Measurements from ENCODE around the gene CPLANE2. TPM values are rescaled to one million over a fixed set of nuclear protein-coding genes. Genes with fewer than 3 reads are reported as not detected.

CPLANE2 gene
- total and polyA plus RNA-seq, 2 donors from 2014 or later, result 7.9 to 9.4 TPM

DNA sequence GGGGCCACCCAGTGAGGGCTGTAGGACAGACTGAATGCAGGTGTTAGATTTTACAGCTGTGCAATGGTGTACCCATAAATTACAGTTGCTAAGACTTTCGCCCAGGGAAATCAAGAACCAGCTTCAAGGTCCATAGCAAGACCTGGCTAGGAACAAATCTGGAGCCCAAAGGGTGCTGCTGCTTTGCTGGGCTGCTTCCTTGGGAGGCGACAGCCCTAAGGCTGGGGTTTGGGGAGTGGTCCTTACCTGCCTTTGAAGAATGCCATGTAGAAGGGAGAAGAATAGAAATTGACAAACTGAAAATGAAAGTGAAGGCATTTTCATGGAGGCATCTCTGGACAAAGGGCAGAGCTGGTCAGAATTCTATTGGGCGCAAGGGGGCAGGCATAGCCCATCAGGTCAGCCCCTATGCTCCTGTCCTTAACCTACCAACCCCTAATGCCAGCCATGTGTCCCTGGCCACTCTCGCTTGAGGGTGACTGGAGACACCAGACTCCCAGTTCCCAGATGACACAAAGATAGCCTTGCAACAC is 16.9 kb downstream of the CPLANE2 start:
- Histone ChIP-seq H3K36me3 (ENCODE audit: control insufficient read depth in 2 of 3, insufficient read depth in 3 of 3, low read length in 3 of 3) (no peaks in the 10 kb centered on the region), H3K9me3 (ENCODE audit: control insufficient read depth in 2 of 3, insufficient read depth in 1 of 3, low read length in 3 of 3) (no peaks in the 10 kb centered on the region), H3K4me1 (ENCODE audit: control insufficient read depth in 2 of 3, insufficient read depth in 2 of 3, low read depth in 1 of 3, low read length in 3 of 3) (peaks cover 0 to 9% (median 0%) of the 10 kb centered on the region in 3 donors), H3K4me3 (ENCODE audit: low read length in 3 of 3) (no peak overlapping the region), H3K27me3 (ENCODE audit: control insufficient read depth, insufficient read depth, low read length) (no peaks in the 10 kb centered on the region), H3K27ac (ENCODE audit: low read depth in 2 of 2, low read length in 2 of 2) (no peak overlapping the region), H3K9ac (ENCODE audit: low read length in 3 of 3) (no peak overlapping the region)
- DNase-seq (no peak), FAIRE-seq (no peak)
- intact Hi-C loops (cut with DNase I), result no loop called here
- no peak for TF ChIP-seq CTCF (IDR thresholded peaks at IDR 0.05; ENCODE audit: borderline replicate concordance, extremely low read depth, insufficient read depth)

DNA sequence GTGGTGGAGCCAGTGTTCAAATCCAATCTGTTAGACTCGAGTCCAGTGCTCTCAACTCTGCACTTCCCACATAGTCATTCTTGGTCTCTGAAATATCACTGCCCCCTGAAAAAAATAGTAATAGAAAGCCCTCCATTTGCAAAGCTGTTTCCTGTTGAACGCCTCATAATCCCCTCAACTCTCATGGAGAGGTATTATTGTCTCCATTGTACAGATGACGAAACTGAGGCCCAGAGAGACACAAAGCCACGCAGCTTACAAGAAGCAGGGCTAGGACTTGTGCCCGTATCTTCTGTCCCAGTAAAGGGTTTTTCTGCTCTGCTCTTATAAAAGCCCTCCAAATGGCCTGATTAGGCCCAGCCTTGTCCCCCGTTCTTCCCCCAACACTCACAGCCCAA is 18.3 kb downstream of the CPLANE2 start:
- no peak for FAIRE-seq
- Histone ChIP-seq H3K4me1 (ENCODE audit: control insufficient read depth in 2 of 3, insufficient read depth in 2 of 3, low read depth in 1 of 3, low read length in 3 of 3) (peaks cover 0 to 9% (median 0%) of the 10 kb centered on the region in 3 donors), H3K27me3 (ENCODE audit: control insufficient read depth, insufficient read depth, low read length) (no peaks in the 10 kb centered on the region), H3K9ac (ENCODE audit: low read length in 3 of 3) (no peak overlapping the region), H3K36me3 (ENCODE audit: control insufficient read depth in 2 of 3, insufficient read depth in 3 of 3, low read length in 3 of 3) (no peaks in the 10 kb centered on the region), H3K9me3 (ENCODE audit: control insufficient read depth in 2 of 3, insufficient read depth in 1 of 3, low read length in 3 of 3) (no peaks in the 10 kb centered on the region), H3K4me3 (ENCODE audit: low read length in 3 of 3) (no peak overlapping the region), H3K27ac (ENCODE audit: low read depth in 2 of 2, low read length in 2 of 2) (no peak overlapping the region)
- TF ChIP-seq CTCF (IDR thresholded peaks at IDR 0.05; ENCODE audit: borderline replicate concordance, extremely low read depth, insufficient read depth), result no peak
- no peak for DNase-seq
- intact Hi-C loops (cut with DNase I), result no loop called here

GRCh38 chr1:16218014-16218673 is 18.8 kb downstream of the CPLANE2 start:
- intact Hi-C loops (cut with DNase I), result no loop called here
- H3K9ac ChIP-seq (ENCODE audit: low read length in 3 of 3), result peak overlapping the region in 1 of 3 donors; percentile 46
- H3K27me3 ChIP-seq (ENCODE audit: control insufficient read depth, insufficient read depth, low read length), result no peaks in the 10 kb centered on the region
- FAIRE-seq, result no peak
- peak in 1 of 5 donors; percentile 80 for DNase-seq
- H3K4me3 ChIP-seq (ENCODE audit: low read length in 3 of 3), result peak overlapping the region in 1 of 3 donors; percentile 51
- no peaks in the 10 kb centered on the region for H3K36me3 ChIP-seq (ENCODE audit: control insufficient read depth in 2 of 3, insufficient read depth in 3 of 3, low read length in 3 of 3)
- H3K27ac ChIP-seq (ENCODE audit: low read depth in 2 of 2, low read length in 2 of 2), result peak overlapping the region; percentile 34 to 48
- H3K9me3 ChIP-seq (ENCODE audit: control insufficient read depth in 2 of 3, insufficient read depth in 1 of 3, low read length in 3 of 3), result no peaks in the 10 kb centered on the region
- H3K4me1 ChIP-seq (ENCODE audit: control insufficient read depth in 2 of 3, insufficient read depth in 2 of 3, low read depth in 1 of 3, low read length in 3 of 3), result peaks cover 0 to 9% (median 0%) of the 10 kb centered on the region in 3 donors
- TF ChIP-seq CTCF (IDR thresholded peaks at IDR 0.05; ENCODE audit: borderline replicate concordance, extremely low read depth, insufficient read depth), result no peak
